ENCODE data around the gene ATF6. TPM values are rescaled to one million over a fixed set of nuclear protein-coding genes. Genes with fewer than 3 reads are reported as not detected.

ATF6 gene
- total RNA-seq, 1 donor from 2014 or later = 22.9 TPM

- Mint-ChIP-seq H3K27ac (no peak overlapping the region), H3K4me3 (no peak overlapping the region), H3K36me3 (peaks cover 7% of the 10 kb centered on the region), H3K9me3 (no peaks in the 10 kb centered on the region), H3K4me1 (ENCODE audit: unreplicated experiment) (peaks cover 4% of the 10 kb centered on the region), H3K27me3 (no peaks in the 10 kb centered on the region)
- no peak for TF ChIP-seq CTCF (conservative IDR thresholded peaks at IDR 0.05)
- DNase-seq (ENCODE audit: extremely low spot score, unreplicated experiment) = no peak
These were observed 148.5 kb downstream of the ATF6 start for GRCh38 chr1:161914595-161914994.

- Mint-ChIP-seq H3K36me3 (peaks cover 8% of the 10 kb centered on the region), H3K27me3 (no peaks in the 10 kb centered on the region), H3K4me3 (no peak overlapping the region), H3K9me3 (no peaks in the 10 kb centered on the region), H3K4me1 (ENCODE audit: unreplicated experiment) (peaks cover 4% of the 10 kb centered on the region), H3K27ac (no peak overlapping the region)
- TF ChIP-seq CTCF (conservative IDR thresholded peaks at IDR 0.05) = no peak
- no peak for DNase-seq (ENCODE audit: extremely low spot score, unreplicated experiment)
These were observed 149.0 kb downstream of the ATF6 start for GRCh38 chr1:161915051-161915503.

- H3K27me3 Mint-ChIP-seq = no peaks in the 10 kb centered on the region
- H3K36me3 Mint-ChIP-seq = peaks cover 8% of the 10 kb centered on the region
- H3K4me3 Mint-ChIP-seq = no peak overlapping the region
- peaks cover 4% of the 10 kb centered on the region for H3K4me1 Mint-ChIP-seq (ENCODE audit: unreplicated experiment)
- no peak overlapping the region for H3K27ac Mint-ChIP-seq
- no peak for TF ChIP-seq CTCF (conservative IDR thresholded peaks at IDR 0.05)
- DNase-seq (ENCODE audit: extremely low spot score, unreplicated experiment) = no peak
- H3K9me3 Mint-ChIP-seq = no peaks in the 10 kb centered on the region
These were observed 149.9 kb downstream of the ATF6 start for GRCh38 chr1:161915978-161916377.

- no peak for DNase-seq (ENCODE audit: extremely low spot score, unreplicated experiment)
- H3K36me3 Mint-ChIP-seq = peaks cover 11% of the 10 kb centered on the region
- TF ChIP-seq CTCF (conservative IDR thresholded peaks at IDR 0.05) = no peak
- no peak overlapping the region for H3K4me3 Mint-ChIP-seq
- H3K27me3 Mint-ChIP-seq = no peaks in the 10 kb centered on the region
- H3K4me1 Mint-ChIP-seq (ENCODE audit: unreplicated experiment) = peaks cover 5% of the 10 kb centered on the region
- no peaks in the 10 kb centered on the region for H3K9me3 Mint-ChIP-seq
- no peak overlapping the region for H3K27ac Mint-ChIP-seq
These were observed 153.1 kb downstream of the ATF6 start for GRCh38 chr1:161919229-161919628.

GRCh38 chr1:161921491-161921890, 155.4 kb downstream of the ATF6 start:
- H3K4me3 Mint-ChIP-seq = no peak overlapping the region
- H3K27me3 Mint-ChIP-seq = no peaks in the 10 kb centered on the region

More at GRCh38 chr1:161921491-161921890, 155.4 kb downstream of the ATF6 start:
- Mint-ChIP-seq H3K4me1 (ENCODE audit: unreplicated experiment) (peaks cover 5% of the 10 kb centered on the region), H3K9me3 (no peaks in the 10 kb centered on the region), H3K27ac (no peak overlapping the region), H3K36me3 (peaks cover 14% of the 10 kb centered on the region)
- TF ChIP-seq CTCF (conservative IDR thresholded peaks at IDR 0.05) = no peak
- no peak for DNase-seq (ENCODE audit: extremely low spot score, unreplicated experiment)
